OCI-LY1 (cell line): ENCODE results near the gene ZP3.
"Not testable (repeated sequence)": the region's sequence is repeated elsewhere in the genome, so short reads cannot be mapped to it uniquely, and the experiment has no call there.

ENCODE experiments used
- EZH2 ChIP-seq: fragments of 200-600 bp; sonication (generic), shearing (Covaris generic); IDR thresholded peaks from 2 replicates; pipeline ENCODE4 v1.8.0; 2017; ENCODE audit warnings: borderline replicate concordance, mixed run types, mild to moderate bottlenecking, antibody characterized with exemption, low read length, moderate library complexity, mixed read lengths
- TF ChIP-seq, protein P1 (sequence below): fragments of 200-600 bp; sonication (generic), shearing (Covaris generic); IDR thresholded peaks from 2 replicates; pipeline ENCODE4 v1.5.1; 2017; ENCODE audit warnings: mild to moderate bottlenecking, antibody characterized with exemption, low read length, moderate library complexity, mixed read lengths

DNA sequence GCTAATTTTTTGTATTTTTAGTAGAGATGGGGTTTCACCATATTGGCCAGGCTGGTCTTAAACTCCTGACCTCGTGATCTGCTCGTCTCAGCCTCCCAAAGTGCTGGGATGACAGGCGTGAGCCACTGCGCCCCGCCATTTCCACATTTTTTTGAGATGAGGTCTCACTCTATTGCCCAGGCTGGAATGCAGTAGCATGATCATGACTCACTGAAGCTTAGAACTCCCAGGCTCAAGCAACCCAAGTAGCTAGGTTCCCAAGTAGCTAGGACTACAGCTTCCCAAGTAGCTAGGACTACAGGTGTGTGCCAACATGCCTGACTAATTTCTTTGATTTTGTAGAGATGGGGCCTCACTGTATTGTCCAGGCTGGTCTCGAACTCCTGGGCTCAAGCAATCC is 3.7 kb upstream of the ZP3 start:
- TF ChIP-seq, protein P1, sequence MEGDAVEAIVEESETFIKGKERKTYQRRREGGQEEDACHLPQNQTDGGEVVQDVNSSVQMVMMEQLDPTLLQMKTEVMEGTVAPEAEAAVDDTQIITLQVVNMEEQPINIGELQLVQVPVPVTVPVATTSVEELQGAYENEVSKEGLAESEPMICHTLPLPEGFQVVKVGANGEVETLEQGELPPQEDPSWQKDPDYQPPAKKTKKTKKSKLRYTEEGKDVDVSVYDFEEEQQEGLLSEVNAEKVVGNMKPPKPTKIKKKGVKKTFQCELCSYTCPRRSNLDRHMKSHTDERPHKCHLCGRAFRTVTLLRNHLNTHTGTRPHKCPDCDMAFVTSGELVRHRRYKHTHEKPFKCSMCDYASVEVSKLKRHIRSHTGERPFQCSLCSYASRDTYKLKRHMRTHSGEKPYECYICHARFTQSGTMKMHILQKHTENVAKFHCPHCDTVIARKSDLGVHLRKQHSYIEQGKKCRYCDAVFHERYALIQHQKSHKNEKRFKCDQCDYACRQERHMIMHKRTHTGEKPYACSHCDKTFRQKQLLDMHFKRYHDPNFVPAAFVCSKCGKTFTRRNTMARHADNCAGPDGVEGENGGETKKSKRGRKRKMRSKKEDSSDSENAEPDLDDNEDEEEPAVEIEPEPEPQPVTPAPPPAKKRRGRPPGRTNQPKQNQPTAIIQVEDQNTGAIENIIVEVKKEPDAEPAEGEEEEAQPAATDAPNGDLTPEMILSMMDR = not testable (repeated sequence)
- not testable (repeated sequence) for TF ChIP-seq EZH2
